ENCODE results near the gene NACC2. TPM values are rescaled to one million over a fixed set of nuclear protein-coding genes. Genes with fewer than 3 reads are reported as not detected.
"Not testable (repeated sequence)": the region's sequence is repeated elsewhere in the genome, so short reads cannot be mapped to it uniquely, and the experiment has no call there.

NACC2 gene
- total and polyA plus RNA-seq, 10 donors, result 2.1 to 34.9 (median 23.7) TPM

GRCh38 chr9:136028760-136029470 lies 66.2 kb downstream of the NACC2 start:
- TF ChIP-seq POLR2A (IDR thresholded peaks at IDR 0.05), result no peak
- peak in 1 of 3 donors; percentile 32 for TF ChIP-seq POLR2AphosphoS5 (IDR thresholded peaks at IDR 0.05)
- intact Hi-C loops (cut with DNase I; ENCODE audit: low total_unique reads), result no loop called here
- Histone ChIP-seq H3K4me3 (no peak overlapping the region), H3K36me3 (peaks cover 0 to 36% (median 0%) of the 10 kb centered on the region in 6 donors), H3K9me3 (peaks cover 0 to 11% (median 8%) of the 10 kb centered on the region in 8 donors), H3K27ac (no peak overlapping the region), H3K27me3 (replicated peaks in 1 of 7) (no peaks in the 10 kb centered on the region), H3K4me1 (peaks cover 0 to 46% (median 14%) of the 10 kb centered on the region in 6 donors)
- 86 to 98% (median 87%) methylated on average over 5 to 10 of the region's 10 CpGs for WGBS, 5 donors
- no peak for DNase-seq

GRCh38 chr9:136026943-136027289 lies 68.2 kb downstream of the NACC2 start:
- H3K4me3 ChIP-seq; H3K27ac ChIP-seq; H3K27me3 ChIP-seq (replicated peaks in 1 of 7); DNase-seq; intact Hi-C loops (cut with DNase I; ENCODE audit: low total_unique reads): not testable (repeated sequence)
- peaks cover 0 to 40% (median 10%) of the 10 kb centered on the region in 6 donors for H3K4me1 ChIP-seq
- WGBS, 5 donors, result 85 to 92% (median 89%) methylated on average over 8 of the region's 8 CpGs
- peaks cover 0 to 11% (median 8%) of the 10 kb centered on the region in 8 donors for H3K9me3 ChIP-seq
- H3K36me3 ChIP-seq, result peaks cover 0 to 34% (median 0%) of the 10 kb centered on the region in 6 donors

GRCh38 chr9:136026266-136026942 lies 68.7 kb downstream of the NACC2 start:
- peaks cover 0 to 31% (median 0%) of the 10 kb centered on the region in 6 donors for H3K36me3 ChIP-seq
- WGBS, 5 donors, result 78 to 94% (median 86%) methylated on average over 8 of the region's 8 CpGs
- H3K27me3 ChIP-seq (replicated peaks in 1 of 7), result no peaks in the 10 kb centered on the region
- DNase-seq, result no peak
- H3K27ac ChIP-seq, result no peak overlapping the region
- H3K9me3 ChIP-seq, result peaks cover 0 to 11% (median 8%) of the 10 kb centered on the region in 8 donors
- H3K4me1 ChIP-seq, result peaks cover 0 to 38% (median 9%) of the 10 kb centered on the region in 6 donors
- no peak for TF ChIP-seq POLR2AphosphoS5 (IDR thresholded peaks at IDR 0.05)
- TF ChIP-seq POLR2A (IDR thresholded peaks at IDR 0.05), result no peak
- TF ChIP-seq CTCF (IDR thresholded peaks at IDR 0.05 in 8 of 11, conservative IDR thresholded peaks at IDR 0.05 in 3 of 11), result no peak
- intact Hi-C loops (cut with DNase I; ENCODE audit: low total_unique reads), result no loop called here
- no peak overlapping the region for H3K4me3 ChIP-seq

- peaks cover 0 to 27% (median 0%) of the 10 kb centered on the region in 6 donors for H3K36me3 ChIP-seq
- intact Hi-C loops (cut with DNase I; ENCODE audit: low total_unique reads), result no loop called here
- no peaks in the 10 kb centered on the region for H3K27me3 ChIP-seq (replicated peaks in 1 of 7)
- TF ChIP-seq CTCF (IDR thresholded peaks at IDR 0.05 in 8 of 11, conservative IDR thresholded peaks at IDR 0.05 in 3 of 11) (no peak), POLR2A (IDR thresholded peaks at IDR 0.05) (no peak), POLR2AphosphoS5 (IDR thresholded peaks at IDR 0.05) (no peak)
- peaks cover 0 to 11% (median 8%) of the 10 kb centered on the region in 8 donors for H3K9me3 ChIP-seq
- H3K4me1 ChIP-seq, result peaks cover 0 to 47% (median 11%) of the 10 kb centered on the region in 6 donors
- 83 to 94% (median 91%) methylated on average over 10 of the region's 10 CpGs for WGBS, 5 donors
- no peak overlapping the region for H3K4me3 ChIP-seq
- no peak overlapping the region for H3K27ac ChIP-seq
- DNase-seq, result no peak
Observed at GRCh38 chr9:136025481-136025880, 69.6 kb downstream of the NACC2 start.
